Measurements from ENCODE around the gene KHK. TPM values are rescaled to one million over a fixed set of nuclear protein-coding genes. Genes with fewer than 3 reads are reported as not detected.
"Not testable (repeated sequence)": the region's sequence is repeated elsewhere in the genome, so short reads cannot be mapped to it uniquely, and the experiment has no call there.

The KHK gene
- total RNA-seq, 8 experiments from 2014 or later = 0.72 to 5.4 (median 3.4) TPM

GRCh38 chr2:27111392-27112078 is 25.0 kb downstream of the KHK start:
- H3K27ac ChIP-seq; H3K4me3 ChIP-seq; H3K4me1 ChIP-seq (replicated peaks in 1 of 2); ATAC-seq (replicated peaks in 6 of 8): not testable (repeated sequence)
- WGBS, 10 experiments = 80 to 100% (median 97%) methylated on average over 1 to 5 of the region's 49 CpGs; no CpG with 5 or more reads in 7 of the 10 experiments
- in situ Hi-C loops (cut with MboI; ENCODE audit: low pct_unique_long_range_greater_than_20kb in 2 of 9, low sequenced_read_pairs in 9 of 9, unreplicated experiment in 9 of 9) = loop anchor here in 3 of 9 experiments (25.0 kb wide), 1 partner anchor 176 kb away; the partner anchor contains the start of genes DNAJC5G (in 3 of the 3) and TRIM54 (in 3 of the 3)

DNA sequence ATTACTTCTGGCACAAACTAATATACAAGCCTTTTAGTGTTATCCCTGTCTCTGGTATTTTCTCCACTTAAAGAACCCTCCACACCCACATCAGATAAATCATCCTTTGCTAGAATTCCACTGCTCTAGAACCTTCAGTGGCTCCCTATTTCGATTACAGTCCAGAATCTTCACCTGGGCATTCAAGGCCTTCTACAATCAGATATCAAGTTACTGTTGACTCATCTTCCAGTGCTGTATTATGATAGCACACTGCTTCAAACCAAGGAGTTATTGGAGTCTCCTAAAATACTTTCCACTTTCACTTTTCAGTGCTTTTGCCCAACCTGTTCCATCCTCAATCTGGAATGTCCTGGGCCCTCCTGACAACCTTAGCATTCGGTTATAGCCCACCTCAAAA is 28.9 kb downstream of the KHK start:
- no peak overlapping the region for H3K27ac ChIP-seq
- peaks cover 0 to 11% of the 10 kb centered on the region in 2 donors for H3K4me1 ChIP-seq (replicated peaks in 1 of 2)
- in situ Hi-C loops (cut with MboI; ENCODE audit: low pct_unique_long_range_greater_than_20kb in 2 of 9, low sequenced_read_pairs in 9 of 9, unreplicated experiment in 9 of 9) = loop anchor here in 3 of 9 experiments (25.0 kb wide), 1 partner anchor 172 kb away; the partner anchor contains the start of genes DNAJC5G (in 3 of the 3) and TRIM54 (in 3 of the 3)
- no peak overlapping the region for H3K4me3 ChIP-seq
- WGBS, 10 experiments = 0 to 65% (median 20%) methylated on average over 1 to 2 of the region's 2 CpGs; no CpG with 5 or more reads in 2 of the 10 experiments
- ATAC-seq (replicated peaks in 6 of 8) = no peak

- peak overlapping the region; percentile 41 to 64 (median 47) for H3K4me3 ChIP-seq
- WGBS, 10 experiments = 0 to 45% (median 10%) methylated on average over 1 to 7 of the region's 14 CpGs; no CpG with 5 or more reads in 4 of the 10 experiments
- in situ Hi-C loops (cut with MboI; ENCODE audit: low pct_unique_long_range_greater_than_20kb in 2 of 9, low sequenced_read_pairs in 9 of 9, unreplicated experiment in 9 of 9) = loop anchor here in 3 of 9 experiments (25.0 kb wide), 1 partner anchor 169 kb away; the partner anchor contains the start of genes DNAJC5G (in 3 of the 3) and TRIM54 (in 3 of the 3)
- no peak overlapping the region for H3K27ac ChIP-seq
- H3K4me1 ChIP-seq (replicated peaks in 1 of 2) = peaks cover 3 to 13% of the 10 kb centered on the region in 2 donors
- ATAC-seq (replicated peaks in 6 of 8) = peak; percentile 17 to 58 (median 52)
These were observed 31.5 kb downstream of the KHK start for GRCh38 chr2:27117995-27118524.

GRCh38 chr2:27118525-27119329 is 32.2 kb downstream of the KHK start, which contains the start of gene CGREF1:
CGREF1 (minus strand) TSS chr2:27119128; CDS start chr2:27104366, 14,762 bp downstream.
- peak within 1 kb of the TSS; percentile 41 to 64 (median 47) for H3K4me3 ChIP-seq
- in situ Hi-C loops (cut with MboI; ENCODE audit: low pct_unique_long_range_greater_than_20kb in 2 of 9, low sequenced_read_pairs in 9 of 9, unreplicated experiment in 9 of 9) = loop anchor here in 3 of 9 experiments (25.0 kb wide), 1 partner anchor 169 kb away; the partner anchor contains the start of genes DNAJC5G (in 3 of the 3) and TRIM54 (in 3 of the 3)
- peaks cover 4 to 18% of the 10 kb centered on the region in 2 donors for H3K4me1 ChIP-seq (replicated peaks in 1 of 2)
- WGBS, 10 experiments = 4 to 70% (median 16%) methylated on average over 2 to 18 of the region's 84 CpGs; no CpG with 5 or more reads in 5 of the 10 experiments
- peak; percentile 62 to 74 (median 70) for ATAC-seq (replicated peaks in 6 of 8)
- H3K27ac ChIP-seq = no peak within 1 kb of the TSS

DNA sequence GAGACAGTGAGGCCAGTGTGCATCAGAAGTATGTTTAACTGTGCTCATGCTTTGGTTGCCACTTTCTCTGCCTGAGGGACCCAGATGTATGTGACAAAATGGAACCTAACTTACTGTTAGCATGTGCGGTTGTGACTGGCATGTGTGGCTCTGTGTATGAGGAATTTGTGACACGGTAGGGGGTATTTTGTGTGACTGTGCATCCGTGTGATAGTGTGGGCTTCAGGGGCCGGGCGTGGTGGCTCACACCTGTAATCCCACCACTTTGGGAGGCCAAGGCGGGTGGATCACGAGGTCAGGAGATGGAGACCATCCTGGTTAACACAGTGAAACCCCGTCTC is 32.7 kb downstream of the KHK start:
- H3K4me3 ChIP-seq = peak overlapping the region; percentile 41 to 64 (median 47)
- not testable (repeated sequence) for H3K27ac ChIP-seq
- peak in 1 of 8 experiments; percentile 12 for ATAC-seq (replicated peaks in 6 of 8)
- in situ Hi-C loops (cut with MboI; ENCODE audit: low pct_unique_long_range_greater_than_20kb in 2 of 9, low sequenced_read_pairs in 9 of 9, unreplicated experiment in 9 of 9) = loop anchor here in 3 of 9 experiments (25.0 kb wide), 1 partner anchor 168 kb away; the partner anchor contains the start of genes DNAJC5G (in 3 of the 3) and TRIM54 (in 3 of the 3)
- peaks cover 4 to 21% of the 10 kb centered on the region in 2 donors for H3K4me1 ChIP-seq (replicated peaks in 1 of 2)
- 20 to 81% (median 71%) methylated on average over 1 to 3 of the region's 8 CpGs; no CpG with 5 or more reads in 7 of the 10 experiments for WGBS, 10 experiments

- Histone ChIP-seq H3K4me3 (no peak overlapping the region), H3K27ac (no peak overlapping the region), H3K4me1 (replicated peaks in 1 of 2) (peaks cover 4 to 21% of the 10 kb centered on the region in 2 donors)
- in situ Hi-C loops (cut with MboI; ENCODE audit: low pct_unique_long_range_greater_than_20kb in 2 of 9, low sequenced_read_pairs in 9 of 9, unreplicated experiment in 9 of 9) = loop anchor here in 3 of 9 experiments (25.0 kb wide), 1 partner anchor 165 kb away; the partner anchor contains the start of genes DNAJC5G (in 3 of the 3) and TRIM54 (in 3 of the 3)
- WGBS, 10 experiments = 29 to 92% (median 67%) methylated on average over 1 to 2 of the region's 2 CpGs; no CpG with 5 or more reads in 3 of the 10 experiments
- no peak for ATAC-seq (replicated peaks in 6 of 8)
These were observed 35.3 kb downstream of the KHK start for GRCh38 chr2:27121906-27122305.

DNA sequence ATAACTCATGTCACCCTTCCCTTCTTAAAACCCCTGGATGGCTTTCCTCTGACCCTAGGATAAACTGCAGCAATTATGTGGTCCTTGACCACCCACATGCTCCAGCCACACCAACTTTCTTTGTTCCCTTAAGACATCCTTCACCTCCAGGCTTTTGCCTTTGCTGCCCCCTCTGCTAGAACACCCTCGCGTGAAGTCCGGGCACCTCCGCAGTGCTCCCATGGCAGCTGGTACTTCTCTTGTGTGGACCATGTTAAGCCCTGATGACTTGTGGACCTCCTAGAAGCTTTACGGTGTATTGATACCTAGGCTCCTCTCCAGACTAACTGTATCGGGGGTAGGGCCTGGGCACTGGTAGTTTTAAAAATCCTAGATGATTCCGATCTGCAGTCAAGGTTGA is 36.2 kb downstream of the KHK start:
- WGBS, 10 experiments = 88 to 100% (median 97%) methylated on average over 2 to 4 of the region's 7 CpGs; no CpG with 5 or more reads in 6 of the 10 experiments
- H3K4me3 ChIP-seq = no peak overlapping the region
- no peak for ATAC-seq (replicated peaks in 6 of 8)
- no peak overlapping the region for H3K27ac ChIP-seq
- in situ Hi-C loops (cut with MboI; ENCODE audit: low pct_unique_long_range_greater_than_20kb in 2 of 9, low sequenced_read_pairs in 9 of 9, unreplicated experiment in 9 of 9) = loop anchor here in 3 of 9 experiments (25.0 kb wide), 1 partner anchor 165 kb away; the partner anchor contains the start of genes DNAJC5G (in 3 of the 3) and TRIM54 (in 3 of the 3)
- H3K4me1 ChIP-seq (replicated peaks in 1 of 2) = peaks cover 4 to 21% of the 10 kb centered on the region in 2 donors

DNA sequence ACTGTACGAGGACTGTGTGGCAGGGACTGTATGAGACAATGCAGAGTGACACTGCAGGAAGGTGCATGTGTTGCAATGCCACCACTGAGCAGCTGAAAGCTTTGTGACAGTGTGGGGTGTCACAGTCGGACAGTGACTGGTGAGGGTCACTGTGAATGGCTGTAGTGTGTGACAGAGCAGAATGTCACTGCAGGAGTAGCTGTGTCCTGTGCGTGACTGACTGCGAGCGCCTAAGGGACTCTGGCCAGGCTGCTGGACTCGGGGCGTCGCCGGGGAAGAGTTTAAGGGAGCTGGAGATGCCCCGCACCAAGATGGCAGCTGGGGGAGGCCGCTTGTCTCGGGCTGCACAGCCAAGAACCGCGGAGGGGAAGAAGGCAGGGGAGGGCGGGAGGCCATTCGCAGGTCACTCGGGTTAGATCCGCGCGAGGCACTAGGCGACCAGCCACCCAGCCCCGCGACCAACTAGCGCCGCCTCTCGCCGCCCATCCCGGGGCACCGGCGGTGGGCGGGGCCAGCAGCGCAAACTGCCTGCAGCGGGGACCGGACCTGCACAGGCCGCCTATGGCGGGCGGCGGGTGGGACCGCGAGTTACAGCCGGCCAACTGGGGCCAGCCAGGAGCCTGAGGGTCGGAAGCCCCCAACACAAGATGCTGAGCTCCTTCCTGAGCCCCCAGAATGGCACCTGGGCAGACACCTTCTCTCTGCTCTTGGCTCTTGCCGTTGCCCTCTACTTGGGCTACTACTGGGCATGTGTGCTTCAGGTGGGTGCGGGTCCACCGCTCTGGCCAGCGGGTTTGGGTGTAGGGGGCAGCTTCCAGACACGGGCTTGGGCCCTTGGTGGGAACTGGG is 37.0 kb downstream of the KHK start, which contains the start of gene ABHD1:
Gene ABHD1 (plus strand): TSS at position 514 of the 849 bp plus-strand sequence. CDS start 134 bp downstream, at position 648.
- Histone ChIP-seq H3K4me3 (peak within 1 kb of the TSS; percentile 16 to 35 (median 20)), H3K4me1 (replicated peaks in 1 of 2) (peaks cover 4 to 15% of the 10 kb centered on the region in 2 donors), H3K27ac (no peak within 1 kb of the TSS)
- peak; percentile 60 to 84 (median 74) for ATAC-seq (replicated peaks in 6 of 8)
- WGBS, 10 experiments = 0 to 60% (median 40%) methylated on average over 1 to 11 of the region's 47 CpGs; no CpG with 5 or more reads in 4 of the 10 experiments
- in situ Hi-C loops (cut with MboI; ENCODE audit: low pct_unique_long_range_greater_than_20kb in 2 of 9, low sequenced_read_pairs in 9 of 9, unreplicated experiment in 9 of 9) = loop anchor here in 3 of 9 experiments (25.0 kb wide), 1 partner anchor 164 kb away; the partner anchor contains the start of genes DNAJC5G (in 3 of the 3) and TRIM54 (in 3 of the 3)

- 0 to 100% (median 45%) methylated on average over 1 to 3 of the region's 3 CpGs; no CpG with 5 or more reads in 2 of the 10 experiments for whole genome bisulfite sequencing, 10 experiments
- in situ Hi-C loops (cut with MboI; ENCODE audit: low pct_unique_long_range_greater_than_20kb in 2 of 9, low sequenced_read_pairs in 9 of 9, unreplicated experiment in 9 of 9) = no loop called here
- H3K4me1 ChIP-seq (replicated peaks in 1 of 2) = peaks cover 4 to 11% of the 10 kb centered on the region in 2 donors
- H3K4me3 ChIP-seq = no peak overlapping the region
- no peak for ATAC-seq (replicated peaks in 6 of 8)
- H3K27ac ChIP-seq = no peak overlapping the region
These were observed 38.5 kb downstream of the KHK start for GRCh38 chr2:27125104-27125503.

- 0 to 90% (median 46%) methylated on average over 1 to 3 of the region's 5 CpGs; no CpG with 5 or more reads in 1 of the 10 experiments for WGBS, 10 experiments
These were observed 39.7 kb downstream of the KHK start for GRCh38 chr2:27126252-27126710.

More at GRCh38 chr2:27126252-27126710, 39.7 kb downstream of the KHK start:
- Histone ChIP-seq H3K4me1 (replicated peaks in 1 of 2) (peaks cover 4 to 11% of the 10 kb centered on the region in 2 donors), H3K4me3 (no peak overlapping the region), H3K27ac (no peak overlapping the region)
- in situ Hi-C loops (cut with MboI; ENCODE audit: low pct_unique_long_range_greater_than_20kb in 2 of 9, low sequenced_read_pairs in 9 of 9, unreplicated experiment in 9 of 9) = no loop called here
- ATAC-seq (replicated peaks in 6 of 8) = no peak

All from motor neuron (in vitro differentiated cells).